ENCODE results near the gene DPPA2.

DPPA2 gene

DNA sequence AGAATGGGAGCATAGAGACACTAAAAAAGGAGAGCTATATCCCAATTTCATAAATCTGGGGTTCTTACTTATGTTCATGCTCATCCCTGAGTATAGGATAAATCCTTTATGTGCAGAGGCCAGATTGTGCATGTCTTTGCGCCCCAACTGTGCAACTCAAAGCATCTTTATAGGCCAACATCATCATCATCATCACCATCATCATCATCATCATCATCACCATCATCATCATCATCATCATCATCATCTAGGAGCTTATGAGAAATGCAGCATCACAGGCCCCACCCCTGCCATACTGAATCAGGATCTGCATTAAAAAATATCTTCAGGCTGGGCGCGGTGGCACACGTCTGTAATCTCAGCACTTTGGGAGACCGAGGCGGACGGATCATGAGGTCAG is 45.5 kb downstream of the DPPA2 start:
- H3K4me1 ChIP-seq (ENCODE audit: control insufficient read depth in 1 of 2, insufficient read depth in 1 of 2, low read depth in 1 of 2, low read length in 1 of 2), result peaks cover 12% of the 10 kb centered on the region in 2 experiments
- no peaks in the 10 kb centered on the region for H3K36me3 ChIP-seq
- no peaks in the 10 kb centered on the region for H3K27me3 ChIP-seq
- TF ChIP-seq, protein P1, sequence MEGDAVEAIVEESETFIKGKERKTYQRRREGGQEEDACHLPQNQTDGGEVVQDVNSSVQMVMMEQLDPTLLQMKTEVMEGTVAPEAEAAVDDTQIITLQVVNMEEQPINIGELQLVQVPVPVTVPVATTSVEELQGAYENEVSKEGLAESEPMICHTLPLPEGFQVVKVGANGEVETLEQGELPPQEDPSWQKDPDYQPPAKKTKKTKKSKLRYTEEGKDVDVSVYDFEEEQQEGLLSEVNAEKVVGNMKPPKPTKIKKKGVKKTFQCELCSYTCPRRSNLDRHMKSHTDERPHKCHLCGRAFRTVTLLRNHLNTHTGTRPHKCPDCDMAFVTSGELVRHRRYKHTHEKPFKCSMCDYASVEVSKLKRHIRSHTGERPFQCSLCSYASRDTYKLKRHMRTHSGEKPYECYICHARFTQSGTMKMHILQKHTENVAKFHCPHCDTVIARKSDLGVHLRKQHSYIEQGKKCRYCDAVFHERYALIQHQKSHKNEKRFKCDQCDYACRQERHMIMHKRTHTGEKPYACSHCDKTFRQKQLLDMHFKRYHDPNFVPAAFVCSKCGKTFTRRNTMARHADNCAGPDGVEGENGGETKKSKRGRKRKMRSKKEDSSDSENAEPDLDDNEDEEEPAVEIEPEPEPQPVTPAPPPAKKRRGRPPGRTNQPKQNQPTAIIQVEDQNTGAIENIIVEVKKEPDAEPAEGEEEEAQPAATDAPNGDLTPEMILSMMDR (IDR thresholded peaks at IDR 0.05), result no peak
- H3K4me3 ChIP-seq (ENCODE audit: low read depth in 1 of 2, low read length in 1 of 2), result no peak overlapping the region
- H3K9me3 ChIP-seq, result no peaks in the 10 kb centered on the region
- H3K27ac ChIP-seq, result no peak overlapping the region

DNA sequence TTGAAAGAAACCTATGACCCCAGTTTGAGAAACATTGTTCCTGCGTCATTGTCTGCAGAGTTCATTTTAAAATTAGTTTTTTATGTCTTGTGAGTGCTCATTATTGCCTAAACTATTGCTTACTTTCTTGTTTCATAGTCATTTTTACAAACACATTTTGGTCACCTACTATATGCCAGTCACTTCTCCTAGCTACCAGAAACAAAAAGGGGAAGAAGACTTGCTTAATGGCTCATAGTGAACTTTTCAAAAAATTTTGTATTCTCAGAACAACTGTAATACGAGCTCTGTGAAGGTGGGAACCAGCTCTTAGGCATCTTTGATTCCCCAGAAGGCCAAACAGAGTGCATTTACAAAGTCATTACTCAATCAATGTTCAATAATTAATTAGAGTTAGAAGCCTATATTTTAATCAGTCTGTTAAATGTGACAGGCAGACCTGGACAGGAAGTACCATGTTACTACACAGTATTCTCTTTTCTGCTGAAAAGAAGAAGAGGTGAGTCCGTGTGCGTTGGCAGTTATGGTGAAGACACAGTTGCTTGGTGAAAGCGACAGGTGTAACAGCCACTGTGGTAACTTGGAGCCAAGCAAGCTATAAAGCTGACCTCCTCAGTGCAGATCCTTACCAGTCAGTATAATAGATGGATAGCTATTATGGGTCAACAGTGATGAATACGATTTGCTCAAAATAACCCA is 46.6 kb downstream of the DPPA2 start:
- H3K36me3 ChIP-seq, result no peaks in the 10 kb centered on the region
- TF ChIP-seq, protein P1 (IDR thresholded peaks at IDR 0.05), result no peak
- no peaks in the 10 kb centered on the region for H3K9me3 ChIP-seq
- peak overlapping the region; percentile 69 for H3K27ac ChIP-seq
- H3K4me1 ChIP-seq (ENCODE audit: control insufficient read depth in 1 of 2, insufficient read depth in 1 of 2, low read depth in 1 of 2, low read length in 1 of 2), result peaks cover 12% of the 10 kb centered on the region in 2 experiments
- no peaks in the 10 kb centered on the region for H3K27me3 ChIP-seq
- peak overlapping the region in 1 of 2 experiments; percentile 1 for H3K4me3 ChIP-seq (ENCODE audit: low read depth in 1 of 2, low read length in 1 of 2)

DNA sequence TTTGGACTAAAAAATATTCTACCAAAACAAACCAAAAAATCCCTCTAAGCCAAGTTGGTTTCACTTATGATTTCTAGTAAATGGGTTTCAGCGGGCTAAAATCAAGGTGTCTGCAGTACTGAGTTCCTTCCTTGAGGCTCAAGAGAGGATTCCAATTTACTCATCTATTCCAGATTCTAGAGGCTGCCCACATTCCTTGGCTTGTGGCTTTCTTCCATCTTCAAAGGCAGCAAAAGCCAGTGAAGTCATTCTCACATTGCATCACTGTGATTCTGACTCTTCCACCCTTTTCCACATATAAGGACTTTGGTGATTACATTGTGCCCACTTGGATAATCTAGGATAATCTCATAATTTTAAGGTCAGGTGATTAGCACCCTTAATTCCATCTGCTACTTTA is 48.1 kb downstream of the DPPA2 start:
- Histone ChIP-seq H3K4me1 (ENCODE audit: control insufficient read depth in 1 of 2, insufficient read depth in 1 of 2, low read depth in 1 of 2, low read length in 1 of 2) (peaks cover 12% of the 10 kb centered on the region in 2 experiments), H3K27me3 (no peaks in the 10 kb centered on the region), H3K27ac (no peak overlapping the region), H3K4me3 (ENCODE audit: low read depth in 1 of 2, low read length in 1 of 2) (no peak overlapping the region), H3K36me3 (no peaks in the 10 kb centered on the region), H3K9me3 (no peaks in the 10 kb centered on the region)
- TF ChIP-seq, protein P1 (IDR thresholded peaks at IDR 0.05), result no peak

DNA sequence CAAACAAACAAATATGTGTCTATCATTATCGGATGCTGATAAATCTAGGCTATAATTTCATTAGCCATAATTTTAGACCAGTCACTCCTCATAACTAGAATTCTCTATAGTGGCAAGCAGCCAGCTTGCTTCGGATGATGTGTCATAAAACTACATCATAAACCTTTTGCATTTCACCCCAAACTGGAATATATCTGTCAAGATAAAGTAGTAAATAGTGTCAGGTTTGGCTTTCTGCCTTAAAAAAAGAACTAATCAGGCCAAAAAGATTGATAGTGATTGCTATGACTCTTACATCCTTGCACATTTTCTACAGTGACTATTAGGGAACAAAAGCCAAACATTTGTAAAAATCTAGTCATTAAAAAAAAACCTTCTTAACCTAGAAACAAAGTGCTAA is 51.0 kb downstream of the DPPA2 start:
- no peaks in the 10 kb centered on the region for H3K9me3 ChIP-seq
- TF ChIP-seq, protein P1 (IDR thresholded peaks at IDR 0.05), result no peak
- no peak overlapping the region for H3K4me3 ChIP-seq (ENCODE audit: low read depth in 1 of 2, low read length in 1 of 2)
- H3K27ac ChIP-seq, result no peak overlapping the region
- H3K27me3 ChIP-seq, result no peaks in the 10 kb centered on the region
- H3K36me3 ChIP-seq, result no peaks in the 10 kb centered on the region
- peaks cover 9 to 10% of the 10 kb centered on the region in 2 experiments for H3K4me1 ChIP-seq (ENCODE audit: control insufficient read depth in 1 of 2, insufficient read depth in 1 of 2, low read depth in 1 of 2, low read length in 1 of 2)

DNA sequence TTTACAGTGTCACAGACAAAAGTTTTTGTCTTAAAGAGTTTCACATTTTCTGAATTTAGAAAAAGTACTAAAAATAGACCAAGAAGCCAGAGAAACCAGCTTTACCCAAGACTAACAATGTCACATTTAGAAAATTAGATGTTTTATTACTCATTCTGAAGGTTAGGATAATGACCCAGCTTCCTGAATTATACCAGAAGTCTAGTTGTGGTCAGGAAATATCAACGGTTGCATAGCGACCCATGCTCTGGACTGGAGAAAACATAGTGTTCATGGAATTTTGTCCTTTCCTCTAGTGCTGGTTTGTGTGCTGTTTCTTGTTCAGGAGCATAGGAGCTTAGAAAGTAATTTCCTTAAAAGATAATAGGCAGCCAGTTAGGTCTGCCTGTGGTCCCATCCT is 59.0 kb downstream of the DPPA2 start:
- Histone ChIP-seq H3K27ac (no peak overlapping the region), H3K27me3 (no peaks in the 10 kb centered on the region), H3K4me1 (ENCODE audit: control insufficient read depth in 1 of 2, insufficient read depth in 1 of 2, low read depth in 1 of 2, low read length in 1 of 2) (no peaks in the 10 kb centered on the region), H3K9me3 (no peaks in the 10 kb centered on the region), H3K4me3 (ENCODE audit: low read depth in 1 of 2, low read length in 1 of 2) (no peak overlapping the region), H3K36me3 (no peaks in the 10 kb centered on the region)
- TF ChIP-seq, protein P1 (IDR thresholded peaks at IDR 0.05), result no peak
